WTC11 (cell line): ENCODE data around the gene NCAM2. TPM values are rescaled to one million over a fixed set of nuclear protein-coding genes. Genes with fewer than 3 reads are reported as not detected.

Experiments
- ATAC-seq: fragments of 200-7000 bp; cut with Tn5 transposase; 2 replicates; pipeline ENCODE4 v1.10.0; 2021; ENCODE audit warnings: mild to moderate bottlenecking, moderate library complexity
- CTCF ChIA-PET: fragments of 300-600 bp; sonication (Branson Sonifier 250); formaldehyde crosslinking; loops from one replicate; lab custom pipeline; 2021; ENCODE audit warnings: antibody characterized with exemption; lab: Charles Lee
- POLR2A ChIA-PET: fragments of 350-600 bp; sonication (Branson Sonifier 250); formaldehyde crosslinking; loops from one replicate; lab custom pipeline; 2021; ENCODE audit warnings: antibody characterized with exemption; lab: Charles Lee
- DNase-seq: peaks from one replicate; pipeline ENCODE4 v3.0.0; 2021; ENCODE audit warnings: low spot score
- H3K27ac Mint-ChIP-seq: 2 replicates; pipeline ENCODE4 v1.8.0; 2021; ENCODE audit warnings: mixed read lengths
- H3K27me3 Mint-ChIP-seq: 2 replicates; pipeline ENCODE4 v1.8.0; 2021; ENCODE audit warnings: low read depth, mild to moderate bottlenecking, moderate library complexity, mixed read lengths
- H3K36me3 Mint-ChIP-seq: 2 replicates; pipeline ENCODE4 v1.8.0; 2021; ENCODE audit warnings: mixed read lengths
- H3K4me1 Mint-ChIP-seq: 2 replicates; pipeline ENCODE4 v1.8.0; 2022; ENCODE audit warnings: mixed read lengths
- H3K4me3 Mint-ChIP-seq: 2 replicates; pipeline ENCODE4 v1.8.0; 2021; ENCODE audit warnings: mild to moderate bottlenecking, moderate library complexity, mixed read lengths
- H3K9me3 Mint-ChIP-seq: 2 replicates; pipeline ENCODE4 v1.8.0; 2021; ENCODE audit warnings: mixed read lengths
- CREB1 ChIP-seq: sonication (generic); formaldehyde crosslinking; IDR thresholded peaks from 2 replicates; pipeline ENCODE4 v1.8.0; 2023; ENCODE audit warnings: mild to moderate bottlenecking, missing genetic modification reagents
- E2F5 ChIP-seq: sonication (generic); formaldehyde crosslinking; IDR thresholded peaks from 2 replicates; pipeline ENCODE4 v1.8.1; 2022; ENCODE audit warnings: mild to moderate bottlenecking, moderate library complexity, missing genetic modification reagents
- ELF4 ChIP-seq: sonication (generic); formaldehyde crosslinking; IDR thresholded peaks from 2 replicates; pipeline ENCODE4 v1.8.1; 2022; ENCODE audit warnings: low read depth, mild to moderate bottlenecking, moderate library complexity, missing genetic modification reagents
- ERG ChIP-seq: fragments of 250-450 bp; sonication (Bioruptor Pico); IDR thresholded peaks from 2 replicates; pipeline ENCODE4 v1.8.0; 2021; ENCODE audit warnings: mild to moderate bottlenecking
- FOXP4 ChIP-seq: sonication (generic); formaldehyde crosslinking; IDR thresholded peaks from 2 replicates; pipeline ENCODE4 v1.8.0; 2022; ENCODE audit warnings: mild to moderate bottlenecking, missing genetic modification reagents
- GABPB1 ChIP-seq: sonication (generic); formaldehyde crosslinking; IDR thresholded peaks from 2 replicates; pipeline ENCODE4 v1.8.1; 2023; ENCODE audit warnings: mild to moderate bottlenecking, missing genetic modification reagents
- GTF2I ChIP-seq: fragments of 250-450 bp; sonication (Bioruptor Pico); conservative IDR thresholded peaks from 2 replicates; pipeline ENCODE4 v1.4.0; 2021; ENCODE audit warnings: mild to moderate bottlenecking
- IRF1 ChIP-seq: sonication (generic); formaldehyde crosslinking; IDR thresholded peaks from 2 replicates; pipeline ENCODE4 v1.8.0; 2023; ENCODE audit warnings: missing genetic modification reagents
- JAZF1 ChIP-seq: fragments of 250-450 bp; sonication (Bioruptor Pico); IDR thresholded peaks from 2 replicates; pipeline ENCODE4 v1.9.0; 2021; ENCODE audit warnings: moderate library complexity, mild to moderate bottlenecking, inconsistent platforms
- JUN ChIP-seq: sonication (generic); formaldehyde crosslinking; IDR thresholded peaks from 2 replicates; pipeline ENCODE4 v1.8.0; 2023; ENCODE audit warnings: mild to moderate bottlenecking, missing genetic modification reagents
- NFATC4 ChIP-seq: fragments of 250-450 bp; sonication (Bioruptor Pico); IDR thresholded peaks from 2 replicates; pipeline ENCODE4 v1.9.0; 2021; ENCODE audit warnings: mild to moderate bottlenecking
- NFYB ChIP-seq: sonication (generic); formaldehyde crosslinking; conservative IDR thresholded peaks from 2 replicates; pipeline ENCODE4 v1.8.0; 2022; ENCODE audit warnings: low read depth, missing genetic modification reagents
- PRRX2 ChIP-seq: fragments of 250-450 bp; sonication (Bioruptor Pico); IDR thresholded peaks from 2 replicates; pipeline ENCODE4 v1.8.0; 2021; ENCODE audit warnings: mild to moderate bottlenecking
- RORB ChIP-seq: fragments of 250-450 bp; sonication (Bioruptor Pico); IDR thresholded peaks from 2 replicates; pipeline ENCODE4 v1.9.0; 2021; ENCODE audit warnings: mild to moderate bottlenecking
- STAT6 ChIP-seq: sonication (generic); formaldehyde crosslinking; conservative IDR thresholded peaks from 2 replicates; pipeline ENCODE4 v1.8.1; 2023; ENCODE audit warnings: mild to moderate bottlenecking, low read depth, missing genetic modification reagents, moderate library complexity
- TCF7 ChIP-seq: sonication (generic); formaldehyde crosslinking; IDR thresholded peaks from 2 replicates; pipeline ENCODE4 v1.8.0; 2022; ENCODE audit warnings: mild to moderate bottlenecking, low read depth, missing genetic modification reagents, moderate library complexity
- TEAD1 ChIP-seq: sonication (generic); formaldehyde crosslinking; IDR thresholded peaks from 2 replicates; pipeline ENCODE4 v1.8.0; 2022; ENCODE audit warnings: mild to moderate bottlenecking, missing genetic modification reagents
- TEAD4 ChIP-seq: sonication (generic); formaldehyde crosslinking; IDR thresholded peaks from 2 replicates; pipeline ENCODE4 v1.8.0; 2022; ENCODE audit warnings: mild to moderate bottlenecking, missing genetic modification reagents
- TP53 ChIP-seq: sonication (generic); formaldehyde crosslinking; IDR thresholded peaks from 2 replicates; pipeline ENCODE4 v1.8.1; 2023; ENCODE audit warnings: mild to moderate bottlenecking, missing genetic modification reagents
- ZNF121 ChIP-seq: sonication (generic); formaldehyde crosslinking; IDR thresholded peaks from 2 replicates; pipeline ENCODE4 v1.8.0; 2023; ENCODE audit warnings: missing genetic modification reagents
- ZNF232 ChIP-seq: sonication (generic); formaldehyde crosslinking; IDR thresholded peaks from 2 replicates; pipeline ENCODE4 v1.8.0; 2022; ENCODE audit warnings: mild to moderate bottlenecking, missing genetic modification reagents
- ZNF281 ChIP-seq: sonication (generic); formaldehyde crosslinking; IDR thresholded peaks from 2 replicates; pipeline ENCODE4 v1.8.0; 2023; ENCODE audit warnings: mild to moderate bottlenecking, missing genetic modification reagents
- ZNF416 ChIP-seq: fragments of 250-450 bp; sonication (Bioruptor Pico); IDR thresholded peaks from 2 replicates; pipeline ENCODE4 v1.9.0; 2021; ENCODE audit warnings: mild to moderate bottlenecking, inconsistent platforms
- total RNA-seq: library from RNA; stranded (reverse); gene quantifications from 3 replicates; pipeline ENCODE4 v1.2.3, GENCODE V29; 2021

Gene NCAM2
- total RNA-seq, 1 experiment from 2014 or later = 1.6 TPM

GRCh38 chr21:21373969-21374368 lies 375.8 kb downstream of the NCAM2 start:
- Mint-ChIP-seq H3K4me1 (no peaks in the 10 kb centered on the region), H3K27me3 (no peaks in the 10 kb centered on the region), H3K4me3 (no peak overlapping the region), H3K36me3 (no peaks in the 10 kb centered on the region), H3K9me3 (no peaks in the 10 kb centered on the region), H3K27ac (no peak overlapping the region)
- ChIA-PET POLR2A (no interaction called here), CTCF (no interaction called here)
- no peak for DNase-seq
- TF ChIP-seq ZNF416 (CRISPR knock-in tag) (no peak), NFYB (no peak), ELF4 (CRISPR knock-in tag) (no peak), CREB1 (no peak), ZNF281 (no peak), TP53 (no peak)
- no peak for ATAC-seq

- no peak for ATAC-seq
- POLR2A ChIA-PET = no interaction called here
- no peak overlapping the region for H3K27ac Mint-ChIP-seq
These were observed 384.9 kb downstream of the NCAM2 start for GRCh38 chr21:21383126-21383525.

More at GRCh38 chr21:21383126-21383525, 384.9 kb downstream of the NCAM2 start:
- Mint-ChIP-seq H3K36me3 (no peaks in the 10 kb centered on the region), H3K4me1 (no peaks in the 10 kb centered on the region), H3K27me3 (no peaks in the 10 kb centered on the region), H3K9me3 (0 out of 2 replicates have a peak, but pooled peaks cover 3% of the 10 kb centered on the region), H3K4me3 (no peak overlapping the region)
- TF ChIP-seq ZNF121 = no peak
- TF ChIP-seq FOXP4 (CRISPR knock-in tag) = no peak
- no peak for TF ChIP-seq PRRX2
- TF ChIP-seq TCF7 (CRISPR knock-in tag) = no peak
- no peak for TF ChIP-seq TEAD1 (CRISPR knock-in tag)
- no peak for TF ChIP-seq JAZF1 (CRISPR knock-in tag)
- TF ChIP-seq GTF2I (CRISPR knock-in tag) = no peak
- TF ChIP-seq JUN = no peak
- no peak for TF ChIP-seq ZNF232 (CRISPR knock-in tag)
- TF ChIP-seq GABPB1 (CRISPR knock-in tag) = no peak
- TF ChIP-seq E2F5 (CRISPR knock-in tag) = no peak
- no peak for TF ChIP-seq ERG (CRISPR knock-in tag)
- no peak for TF ChIP-seq STAT6 (CRISPR knock-in tag)
- no peak for TF ChIP-seq NFATC4
- TF ChIP-seq IRF1 (CRISPR knock-in tag) = no peak
- TF ChIP-seq TEAD4 (CRISPR knock-in tag) = no peak
- TF ChIP-seq RORB (CRISPR knock-in tag) = no peak
- no peak for TF ChIP-seq CREB1
- CTCF ChIA-PET = no interaction called here
- no peak for DNase-seq
